ENCODE measurements around the gene ANKRD6.

Gene ANKRD6

GRCh38 chr6:89555806-89556205, 122.9 kb downstream of the ANKRD6 start:
- TF ChIP-seq, protein P1, sequence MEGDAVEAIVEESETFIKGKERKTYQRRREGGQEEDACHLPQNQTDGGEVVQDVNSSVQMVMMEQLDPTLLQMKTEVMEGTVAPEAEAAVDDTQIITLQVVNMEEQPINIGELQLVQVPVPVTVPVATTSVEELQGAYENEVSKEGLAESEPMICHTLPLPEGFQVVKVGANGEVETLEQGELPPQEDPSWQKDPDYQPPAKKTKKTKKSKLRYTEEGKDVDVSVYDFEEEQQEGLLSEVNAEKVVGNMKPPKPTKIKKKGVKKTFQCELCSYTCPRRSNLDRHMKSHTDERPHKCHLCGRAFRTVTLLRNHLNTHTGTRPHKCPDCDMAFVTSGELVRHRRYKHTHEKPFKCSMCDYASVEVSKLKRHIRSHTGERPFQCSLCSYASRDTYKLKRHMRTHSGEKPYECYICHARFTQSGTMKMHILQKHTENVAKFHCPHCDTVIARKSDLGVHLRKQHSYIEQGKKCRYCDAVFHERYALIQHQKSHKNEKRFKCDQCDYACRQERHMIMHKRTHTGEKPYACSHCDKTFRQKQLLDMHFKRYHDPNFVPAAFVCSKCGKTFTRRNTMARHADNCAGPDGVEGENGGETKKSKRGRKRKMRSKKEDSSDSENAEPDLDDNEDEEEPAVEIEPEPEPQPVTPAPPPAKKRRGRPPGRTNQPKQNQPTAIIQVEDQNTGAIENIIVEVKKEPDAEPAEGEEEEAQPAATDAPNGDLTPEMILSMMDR (IDR thresholded peaks at IDR 0.05) = no peak

DNA sequence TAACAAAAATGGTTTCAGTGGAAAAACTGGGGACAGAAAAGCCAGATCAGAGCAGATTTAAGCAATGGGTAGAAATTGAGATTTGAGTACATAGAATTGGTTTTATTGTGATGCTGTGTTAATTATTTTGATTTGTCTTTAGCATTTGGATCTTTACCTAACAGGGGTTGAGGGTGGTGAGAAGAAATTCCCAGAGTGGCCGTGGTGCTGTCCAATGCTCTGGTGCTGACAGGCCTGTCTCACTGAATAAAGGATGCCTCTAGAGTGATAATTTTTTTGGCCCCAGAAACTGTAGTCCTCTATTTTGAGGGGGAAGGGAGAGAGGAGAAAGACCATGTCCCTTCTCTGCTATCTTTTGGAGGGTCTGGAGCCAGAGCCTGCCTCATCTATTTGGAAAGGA, 126.5 kb downstream of the ANKRD6 start:
- TF ChIP-seq, protein P1 (IDR thresholded peaks at IDR 0.05) = no peak

DNA sequence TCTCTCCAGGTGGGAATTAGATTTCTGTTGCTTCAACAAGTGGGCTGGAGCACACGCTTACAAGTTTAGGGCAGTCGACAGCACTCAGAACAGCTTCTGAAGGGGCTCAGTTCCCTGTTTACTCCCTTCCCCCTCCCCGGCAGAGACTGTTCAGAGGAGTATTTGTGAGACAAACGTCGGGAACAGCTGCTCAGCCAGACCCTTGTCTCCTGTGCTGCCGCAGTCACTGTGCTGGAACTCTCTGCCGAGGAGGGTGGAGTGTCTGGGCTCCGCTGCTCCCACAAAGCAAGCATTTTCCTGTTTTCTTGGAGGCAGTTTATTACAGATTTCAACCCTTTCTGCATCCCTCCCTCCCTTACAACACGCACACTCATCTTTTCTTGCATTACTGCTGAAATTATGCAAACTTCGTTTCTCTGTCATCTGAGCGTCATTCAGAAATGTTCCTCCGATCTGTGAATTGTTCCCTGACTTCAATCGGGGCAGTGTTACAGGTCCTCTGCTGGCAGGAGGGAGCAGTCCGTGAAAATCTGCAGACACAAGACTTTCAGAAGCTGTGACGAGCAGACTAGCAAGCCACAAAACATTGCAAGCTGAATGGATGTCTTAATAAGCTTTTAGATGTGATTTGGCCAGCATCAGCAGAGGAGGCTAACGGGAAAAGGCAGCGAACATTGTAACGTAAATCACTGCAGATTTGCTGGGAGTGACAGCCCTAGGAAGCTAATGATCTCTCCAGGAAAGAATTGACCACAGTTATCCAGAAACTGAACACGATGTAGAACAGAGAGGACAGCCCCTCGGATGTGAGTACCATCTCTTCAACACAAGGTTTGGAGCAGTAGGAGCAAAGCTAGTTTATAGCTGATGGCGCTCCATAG, 129.4 kb downstream of the ANKRD6 start:
- TF ChIP-seq, protein P1 (IDR thresholded peaks at IDR 0.05) = no peak

- TF ChIP-seq, protein P1 (IDR thresholded peaks at IDR 0.05) = no peak
Observed at GRCh38 chr6:89563866-89564265, 130.9 kb downstream of the ANKRD6 start.

GRCh38 chr6:89564752-89565427, 131.9 kb downstream of the ANKRD6 start:
- TF ChIP-seq, protein P1 (IDR thresholded peaks at IDR 0.05) = no peak

DNA sequence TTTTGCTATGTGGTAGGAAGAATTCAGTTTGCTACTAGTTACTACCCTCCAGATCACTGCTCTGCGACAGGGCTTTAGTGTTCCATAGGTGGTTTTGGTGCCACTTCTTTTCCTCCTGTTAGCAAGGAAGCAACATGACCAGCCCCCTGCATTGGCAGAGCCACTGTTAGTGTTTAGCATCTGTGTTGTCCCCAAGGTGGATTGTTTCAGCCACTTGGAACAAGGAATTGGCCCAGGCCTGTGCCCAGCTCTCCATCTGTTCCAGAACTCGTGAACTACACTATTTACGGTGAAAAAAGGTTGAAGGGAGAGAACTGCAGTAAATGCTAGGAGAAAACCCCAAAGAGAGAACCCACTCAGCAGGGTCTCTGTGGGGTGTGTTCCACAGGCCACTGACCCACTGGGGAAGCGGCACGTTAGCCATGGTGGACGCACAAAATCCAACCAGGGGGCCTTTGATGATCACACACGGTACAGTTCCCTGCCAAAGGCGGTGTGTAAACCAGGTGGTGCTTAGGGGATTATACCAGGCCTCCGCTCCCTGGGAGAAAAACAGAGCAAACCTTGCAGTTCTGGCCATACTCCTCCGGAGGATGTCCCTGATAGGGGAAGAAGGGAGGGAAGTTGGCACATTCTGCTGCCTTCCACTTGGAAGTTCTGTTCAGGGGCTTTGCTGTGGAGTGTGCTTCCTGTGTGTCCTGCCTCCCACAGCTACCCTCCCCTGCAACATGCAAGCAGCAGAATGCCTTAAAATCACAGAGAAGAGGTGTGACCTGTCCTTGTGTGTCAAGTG, 133.3 kb downstream of the ANKRD6 start:
- TF ChIP-seq, protein P1 (IDR thresholded peaks at IDR 0.05) = no peak

DNA sequence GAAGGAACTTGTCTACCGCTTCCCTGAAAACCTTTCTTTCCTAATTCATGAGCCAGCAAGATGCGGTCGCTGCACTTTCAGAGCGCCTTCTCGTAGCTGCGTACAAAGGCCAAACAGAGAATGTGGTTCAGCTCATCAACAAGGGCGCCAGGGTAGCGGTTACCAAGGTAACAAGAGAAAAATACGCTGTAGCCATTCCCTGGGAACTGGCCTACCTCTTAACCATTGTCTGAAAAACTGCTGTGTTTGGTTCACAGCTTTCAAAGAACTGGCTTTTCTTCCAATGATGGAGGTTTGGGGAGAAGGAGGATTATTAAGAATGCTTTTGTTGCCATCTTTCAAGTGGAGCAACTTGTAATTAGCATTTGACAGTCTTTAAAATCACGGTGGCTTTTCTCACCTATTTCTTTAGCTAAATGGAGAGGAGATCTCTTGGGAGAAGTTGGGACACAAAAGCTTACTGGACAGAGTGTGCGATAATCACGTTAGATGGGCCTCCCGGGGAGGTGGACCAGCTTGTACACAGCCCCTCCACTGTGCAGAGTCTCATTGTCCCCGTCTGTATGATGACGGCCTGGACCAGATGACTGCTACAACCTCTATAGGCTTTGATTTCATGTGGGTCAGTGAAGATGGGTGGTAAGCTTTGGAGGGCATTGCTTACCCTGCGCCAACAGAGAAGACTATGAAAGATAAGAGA, 134.1 kb downstream of the ANKRD6 start:
- TF ChIP-seq, protein P1 (IDR thresholded peaks at IDR 0.05) = no peak

All from LNCAP (cell line).